ENCODE results near the gene PDGFRA.
"Not testable (repeated sequence)": the region's sequence is repeated elsewhere in the genome, so short reads cannot be mapped to it uniquely, and the experiment has no call there.

DNA sequence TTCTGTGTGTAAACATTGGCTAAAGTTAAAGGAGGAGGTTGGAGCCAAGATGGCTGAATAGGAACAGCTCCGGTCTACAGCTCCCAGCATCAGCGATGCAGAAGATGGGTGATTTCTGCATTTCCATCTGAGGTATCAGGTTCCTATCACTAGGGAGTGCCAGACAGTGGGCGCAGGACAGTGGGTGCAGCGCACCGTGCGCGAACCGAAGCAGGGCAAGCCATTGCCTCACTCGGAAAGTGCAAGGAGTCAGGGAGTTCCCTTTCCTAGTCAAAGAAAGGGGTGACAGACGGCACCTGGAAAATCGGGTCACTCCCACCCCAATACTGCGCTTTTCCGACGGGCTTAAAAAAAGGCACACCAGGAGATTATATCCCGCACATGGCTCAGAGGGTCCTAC, 14.4 kb downstream of the PDGFRA start:
- not testable (repeated sequence) for TF ChIP-seq CTCF (IDR thresholded peaks at IDR 0.05; ENCODE audit: poor library complexity, severe bottlenecking); EP300 (conservative IDR thresholded peaks at IDR 0.05; ENCODE audit: poor library complexity, severe bottlenecking); EZH2 (IDR thresholded peaks at IDR 0.05; ENCODE audit: borderline replicate concordance, insufficient read depth, low read length, poor library complexity, severe bottlenecking); SMC3 (conservative IDR thresholded peaks at IDR 0.05; ENCODE audit: poor library complexity); POLR2AphosphoS5 (IDR thresholded peaks at IDR 0.05)
- TF ChIP-seq, protein P1, sequence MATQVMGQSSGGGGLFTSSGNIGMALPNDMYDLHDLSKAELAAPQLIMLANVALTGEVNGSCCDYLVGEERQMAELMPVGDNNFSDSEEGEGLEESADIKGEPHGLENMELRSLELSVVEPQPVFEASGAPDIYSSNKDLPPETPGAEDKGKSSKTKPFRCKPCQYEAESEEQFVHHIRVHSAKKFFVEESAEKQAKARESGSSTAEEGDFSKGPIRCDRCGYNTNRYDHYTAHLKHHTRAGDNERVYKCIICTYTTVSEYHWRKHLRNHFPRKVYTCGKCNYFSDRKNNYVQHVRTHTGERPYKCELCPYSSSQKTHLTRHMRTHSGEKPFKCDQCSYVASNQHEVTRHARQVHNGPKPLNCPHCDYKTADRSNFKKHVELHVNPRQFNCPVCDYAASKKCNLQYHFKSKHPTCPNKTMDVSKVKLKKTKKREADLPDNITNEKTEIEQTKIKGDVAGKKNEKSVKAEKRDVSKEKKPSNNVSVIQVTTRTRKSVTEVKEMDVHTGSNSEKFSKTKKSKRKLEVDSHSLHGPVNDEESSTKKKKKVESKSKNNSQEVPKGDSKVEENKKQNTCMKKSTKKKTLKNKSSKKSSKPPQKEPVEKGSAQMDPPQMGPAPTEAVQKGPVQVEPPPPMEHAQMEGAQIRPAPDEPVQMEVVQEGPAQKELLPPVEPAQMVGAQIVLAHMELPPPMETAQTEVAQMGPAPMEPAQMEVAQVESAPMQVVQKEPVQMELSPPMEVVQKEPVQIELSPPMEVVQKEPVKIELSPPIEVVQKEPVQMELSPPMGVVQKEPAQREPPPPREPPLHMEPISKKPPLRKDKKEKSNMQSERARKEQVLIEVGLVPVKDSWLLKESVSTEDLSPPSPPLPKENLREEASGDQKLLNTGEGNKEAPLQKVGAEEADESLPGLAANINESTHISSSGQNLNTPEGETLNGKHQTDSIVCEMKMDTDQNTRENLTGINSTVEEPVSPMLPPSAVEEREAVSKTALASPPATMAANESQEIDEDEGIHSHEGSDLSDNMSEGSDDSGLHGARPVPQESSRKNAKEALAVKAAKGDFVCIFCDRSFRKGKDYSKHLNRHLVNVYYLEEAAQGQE (IDR thresholded peaks at IDR 0.05; ENCODE audit: borderline replicate concordance), result not testable (repeated sequence)

Measured in neural cell (in vitro differentiated cells).